NCI-H748 (cell line): ENCODE measurements around the gene TAF1D.
"Not testable (repeated sequence)": the region's sequence is repeated elsewhere in the genome, so short reads cannot be mapped to it uniquely, and the experiment has no call there.

Source experiments
- DNase-seq: peaks from one replicate; lab custom pipeline; 2025; ENCODE audit not compliant: unreplicated experiment; lab: John Stamatoyannopoulos, UW

TAF1D gene

GRCh38 chr11:93751001-93751400, 9.7 kb upstream of the TAF1D start:
- no peak for DNase-seq

DNA sequence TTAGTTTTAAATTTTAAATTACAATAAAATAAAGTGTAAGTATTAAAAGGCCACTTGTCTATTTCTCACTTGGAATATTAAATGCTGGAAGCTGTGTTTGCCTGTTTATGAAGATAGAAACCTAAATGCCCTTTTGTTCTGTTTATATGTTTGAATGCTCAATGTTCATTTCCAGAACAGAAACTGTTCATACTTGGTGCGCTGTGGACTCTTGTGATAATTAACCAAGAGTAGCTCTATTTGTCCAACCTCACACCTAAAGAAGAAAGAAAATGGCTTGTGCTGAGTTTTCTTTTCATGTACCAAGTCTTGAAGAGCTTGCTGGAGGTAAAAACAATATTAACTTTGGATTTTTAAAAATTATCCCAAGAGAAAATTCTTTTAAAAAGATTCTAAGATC, 5.8 kb upstream of the TAF1D start:
- no peak for DNase-seq

- no peak for DNase-seq
These were observed 4.8 kb upstream of the TAF1D start for GRCh38 chr11:93746101-93746500.

DNA sequence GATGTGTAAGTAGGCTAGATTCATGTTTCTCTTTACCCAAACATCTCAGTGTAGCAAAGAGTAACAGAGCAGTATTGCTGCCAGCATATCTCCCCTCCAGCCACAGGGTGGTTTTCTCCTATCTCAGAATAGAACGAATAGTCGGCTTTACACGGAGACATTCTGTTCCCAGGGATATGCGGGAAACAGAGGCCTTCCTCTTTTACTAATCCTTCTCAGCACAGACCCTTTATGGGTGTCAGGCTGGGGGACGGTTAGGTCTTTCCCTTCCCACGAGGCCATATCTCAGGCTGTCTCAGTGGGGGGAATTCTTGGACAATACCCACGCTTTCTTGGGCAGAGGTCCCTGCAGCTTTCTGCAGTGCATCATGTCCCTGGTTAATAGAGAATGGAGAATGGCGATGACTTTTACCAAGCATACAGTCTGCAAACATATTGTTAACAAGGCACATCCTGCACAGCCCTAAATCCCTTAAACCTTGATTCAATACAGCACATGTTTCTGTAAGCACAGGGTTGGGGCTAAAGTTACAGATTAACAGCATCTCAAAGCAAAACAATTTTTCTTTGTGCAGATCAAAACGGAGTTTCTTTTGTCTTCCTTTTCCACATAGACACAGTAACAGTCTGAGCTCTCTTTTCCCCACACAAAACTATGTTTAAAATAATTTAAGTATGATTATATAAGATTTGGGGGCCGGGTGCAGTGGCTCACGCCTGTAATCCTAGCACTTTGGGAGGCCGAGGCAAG, 3.9 kb upstream of the TAF1D start:
- DNase-seq = not testable (repeated sequence)

- no peak for DNase-seq
These were observed 3.3 kb upstream of the TAF1D start for GRCh38 chr11:93744669-93745004.

- no peak for DNase-seq
These were observed 2.0 kb upstream of the TAF1D start for GRCh38 chr11:93743291-93743690.

DNA sequence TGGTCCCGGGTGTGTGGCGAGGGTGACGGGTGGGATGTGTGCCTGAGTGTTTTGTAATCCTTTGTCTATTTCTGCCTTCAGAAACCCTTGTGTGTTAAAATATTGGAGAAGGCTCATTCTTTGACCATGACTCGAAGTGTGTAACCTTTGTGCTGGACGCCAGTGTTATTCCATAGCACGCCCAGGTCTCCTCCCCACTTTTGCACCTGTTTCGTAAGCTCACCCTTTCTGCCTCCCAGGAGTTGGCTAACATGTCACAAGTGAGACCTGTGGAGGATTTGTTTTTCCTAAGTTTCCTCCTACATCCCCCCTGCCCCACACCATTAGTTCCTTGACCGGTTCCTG, 559 bp upstream of the TAF1D start:
- peak; percentile 63 for DNase-seq

GRCh38 chr11:93740730-93741093, 583 bp downstream of the TAF1D start:
- peak; percentile 67 for DNase-seq

GRCh38 chr11:93740031-93740729, 1.1 kb downstream of the TAF1D start:
- peak; percentile 3 for DNase-seq

DNA sequence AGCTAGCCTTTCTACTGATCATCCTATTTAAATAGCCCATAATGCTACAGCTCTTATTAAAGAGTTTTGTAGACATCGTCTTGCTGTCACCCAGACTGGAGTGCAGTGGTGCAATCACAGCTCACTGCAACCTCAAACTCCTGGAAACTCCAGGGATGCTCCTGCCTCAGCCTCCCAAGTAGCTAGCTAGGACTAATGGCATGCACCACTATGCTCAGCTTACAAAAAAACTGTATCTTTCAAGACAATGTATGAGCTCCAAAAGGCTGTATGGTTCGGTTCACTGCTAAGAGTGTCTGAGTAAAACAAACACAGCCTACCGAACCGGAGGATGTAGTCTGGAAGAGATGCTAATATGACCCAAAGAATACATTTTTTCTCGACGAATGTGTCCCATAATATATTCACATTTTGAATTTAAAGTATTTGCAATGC, 2.6 kb downstream of the TAF1D start:
- no peak for DNase-seq

- DNase-seq = no peak
These were observed 3.2 kb downstream of the TAF1D start for GRCh38 chr11:93737904-93738612.

GRCh38 chr11:93736129-93736528, 5.2 kb downstream of the TAF1D start:
- no peak for DNase-seq

GRCh38 chr11:93735627-93736026, 5.7 kb downstream of the TAF1D start:
- DNase-seq = no peak

DNA sequence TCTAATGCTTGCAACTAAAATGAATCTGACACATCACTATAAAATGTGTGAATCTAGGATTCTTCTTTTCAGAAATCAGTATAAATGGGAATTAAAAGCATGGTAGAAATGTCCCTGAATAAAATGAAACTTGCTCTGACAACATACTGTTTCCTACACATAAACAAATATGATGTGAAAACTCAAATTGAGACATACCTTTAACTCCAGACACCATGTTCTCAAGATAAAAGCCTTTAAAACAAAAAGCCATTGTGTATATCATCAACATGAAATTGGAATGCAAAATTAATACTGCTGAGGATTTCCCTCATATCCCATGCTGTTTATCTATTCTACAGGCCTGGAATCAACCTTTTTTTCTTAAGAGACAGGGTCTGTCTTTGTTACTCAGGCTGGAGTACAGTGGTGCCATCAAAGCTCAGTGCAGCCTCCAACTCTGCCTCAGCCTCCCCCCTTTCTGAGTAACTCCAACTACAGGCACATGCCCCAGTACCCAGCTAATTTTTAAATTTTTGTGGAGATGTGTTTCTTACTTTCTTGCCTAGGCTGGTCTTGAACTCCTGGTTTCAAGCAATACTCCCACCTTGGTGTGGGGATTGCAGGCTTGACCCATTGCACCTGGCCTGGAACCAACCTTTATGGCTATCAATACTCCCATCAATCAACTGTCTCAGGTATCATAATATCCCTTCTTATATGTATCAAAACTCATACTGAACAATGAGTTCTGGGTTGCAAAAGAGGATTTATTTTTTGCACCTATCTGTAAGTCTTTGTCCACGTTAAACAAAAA, 6.7 kb downstream of the TAF1D start:
- no peak for DNase-seq

GRCh38 chr11:93733474-93733873, 7.8 kb downstream of the TAF1D start:
- no peak for DNase-seq

DNA sequence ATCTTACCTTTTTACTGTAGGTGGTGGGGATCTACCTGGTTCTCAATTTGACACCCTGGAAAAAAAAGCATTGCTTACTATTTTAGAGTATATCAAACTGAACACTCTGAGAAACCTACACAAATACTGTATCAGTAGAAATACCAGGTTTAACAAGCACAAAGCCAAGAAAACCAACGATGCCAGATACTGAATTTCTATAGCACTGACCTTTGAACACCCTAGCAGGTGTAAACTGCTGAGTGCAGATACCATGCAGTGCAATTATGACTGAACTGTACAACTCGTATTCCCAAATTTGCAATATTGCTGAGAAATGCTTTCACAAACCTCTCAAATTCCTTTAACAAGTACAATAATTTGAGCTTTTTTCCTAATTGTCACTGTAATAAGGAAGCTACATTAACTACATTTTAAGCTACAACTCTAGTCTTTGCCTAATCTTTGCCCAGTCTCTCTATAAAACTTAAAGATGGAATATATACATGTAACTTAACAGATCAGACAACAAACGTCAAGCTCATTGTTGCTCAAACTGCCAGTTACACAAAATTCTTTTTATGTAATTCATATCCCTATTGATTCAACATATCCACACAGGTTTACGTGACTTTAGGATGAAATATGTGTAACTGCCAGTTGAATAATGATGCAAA, 8.9 kb downstream of the TAF1D start:
- no peak for DNase-seq

DNA sequence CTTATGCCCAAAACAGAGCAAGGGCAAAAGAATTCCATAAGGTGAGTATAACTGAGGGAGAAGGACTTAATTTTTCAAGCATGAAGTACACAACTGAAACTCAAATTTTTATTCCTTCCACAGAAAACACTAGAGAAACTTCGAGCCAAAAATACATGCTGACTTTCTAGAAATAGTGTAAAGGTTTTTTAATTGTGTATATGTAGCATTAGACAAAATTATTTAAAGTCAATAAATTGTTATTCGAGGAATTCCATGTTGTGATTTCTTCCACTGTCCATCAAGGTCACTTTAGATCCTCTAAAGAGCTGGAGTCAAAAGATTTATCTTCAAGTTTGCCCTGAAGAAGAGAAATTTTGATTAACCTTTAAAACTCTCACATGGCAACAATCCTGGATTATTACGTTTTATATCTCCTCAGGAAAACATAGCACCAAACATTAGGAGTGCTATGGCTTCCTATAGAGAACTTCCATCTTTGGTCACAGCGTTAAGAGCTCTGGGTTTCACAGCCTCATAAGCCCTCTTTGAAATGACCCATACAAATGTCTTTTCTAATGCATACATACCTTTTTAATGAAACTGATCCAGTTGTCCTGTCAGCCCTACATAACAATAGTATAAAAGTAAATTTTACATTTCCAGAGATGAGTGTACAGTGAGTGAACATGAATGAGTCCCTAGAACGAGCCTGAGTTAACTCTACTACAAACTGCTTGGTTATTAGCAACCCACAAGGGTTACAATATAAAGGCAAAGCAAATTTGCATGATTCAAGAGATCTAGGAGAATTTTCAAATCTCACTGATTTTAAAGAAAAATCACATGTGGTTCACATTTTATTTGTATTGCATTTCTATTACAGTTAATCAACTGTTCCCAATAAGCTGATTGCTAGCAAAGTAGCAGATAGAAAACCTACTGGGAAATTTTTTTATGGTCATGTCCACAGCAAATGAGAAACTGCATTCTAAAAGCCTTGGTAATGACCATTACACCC, 10.9 kb downstream of the TAF1D start:
- DNase-seq = no peak

- no peak for DNase-seq
These were observed 12.1 kb downstream of the TAF1D start for GRCh38 chr11:93729129-93729616.

- DNase-seq = no peak
These were observed 12.5 kb downstream of the TAF1D start for GRCh38 chr11:93728792-93729128.
